Measurements from ENCODE around the gene ARID4A.
"Not testable (repeated sequence)": the region's sequence is repeated elsewhere in the genome, so short reads cannot be mapped to it uniquely, and the experiment has no call there.

GRCh38 chr14:58339666-58340065 is 41.3 kb downstream of the ARID4A start:
- TF ChIP-seq, protein P1, sequence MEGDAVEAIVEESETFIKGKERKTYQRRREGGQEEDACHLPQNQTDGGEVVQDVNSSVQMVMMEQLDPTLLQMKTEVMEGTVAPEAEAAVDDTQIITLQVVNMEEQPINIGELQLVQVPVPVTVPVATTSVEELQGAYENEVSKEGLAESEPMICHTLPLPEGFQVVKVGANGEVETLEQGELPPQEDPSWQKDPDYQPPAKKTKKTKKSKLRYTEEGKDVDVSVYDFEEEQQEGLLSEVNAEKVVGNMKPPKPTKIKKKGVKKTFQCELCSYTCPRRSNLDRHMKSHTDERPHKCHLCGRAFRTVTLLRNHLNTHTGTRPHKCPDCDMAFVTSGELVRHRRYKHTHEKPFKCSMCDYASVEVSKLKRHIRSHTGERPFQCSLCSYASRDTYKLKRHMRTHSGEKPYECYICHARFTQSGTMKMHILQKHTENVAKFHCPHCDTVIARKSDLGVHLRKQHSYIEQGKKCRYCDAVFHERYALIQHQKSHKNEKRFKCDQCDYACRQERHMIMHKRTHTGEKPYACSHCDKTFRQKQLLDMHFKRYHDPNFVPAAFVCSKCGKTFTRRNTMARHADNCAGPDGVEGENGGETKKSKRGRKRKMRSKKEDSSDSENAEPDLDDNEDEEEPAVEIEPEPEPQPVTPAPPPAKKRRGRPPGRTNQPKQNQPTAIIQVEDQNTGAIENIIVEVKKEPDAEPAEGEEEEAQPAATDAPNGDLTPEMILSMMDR (IDR thresholded peaks at IDR 0.05): not testable (repeated sequence)
- not testable (repeated sequence) for TF ChIP-seq POLR2A (IDR thresholded peaks at IDR 0.05)
